H9 (cell line): Measurements from ENCODE around the gene NOP53. TPM values are rescaled to one million over a fixed set of nuclear protein-coding genes. Genes with fewer than 3 reads are reported as not detected.
"Not testable (repeated sequence)": the region's sequence is repeated elsewhere in the genome, so short reads cannot be mapped to it uniquely, and the experiment has no call there.

Experiments used
- DNase-seq: peaks from one replicate; pipeline ENCODE4 v3.0.0-alpha.2; 2017
- H2AFZ ChIP-seq: one replicate; pipeline ENCODE4 v1.6.1; 2013; ENCODE audit warnings: mild to moderate bottlenecking, low read length, control low read depth, moderate library complexity
- H2AK5ac ChIP-seq: 2 replicates; pipeline ENCODE4 v1.6.1; 2013; ENCODE audit warnings: low read length, control low read depth, mixed read lengths; ENCODE audit not compliant: insufficient read length
- H2BK120ac ChIP-seq: one replicate; pipeline ENCODE4 v1.6.1; 2013; ENCODE audit warnings: low read depth, mild to moderate bottlenecking, low read length, control low read depth, inconsistent platforms; ENCODE audit not compliant: poor library complexity, severe bottlenecking
- H2BK12ac ChIP-seq: 2 replicates; pipeline ENCODE4 v1.6.1; 2013; ENCODE audit warnings: low read length, control low read depth, mixed read lengths, low read depth; ENCODE audit not compliant: insufficient read length
- H2BK15ac ChIP-seq: 2 replicates; pipeline ENCODE4 v1.6.1; 2013; ENCODE audit warnings: low read depth, low read length, control low read depth
- H2BK20ac ChIP-seq: one replicate; pipeline ENCODE4 v1.6.1; 2013; ENCODE audit warnings: low read depth, mild to moderate bottlenecking, low read length, control low read depth, inconsistent platforms; ENCODE audit not compliant: poor library complexity, severe bottlenecking
- H2BK5ac ChIP-seq: 2 replicates; pipeline ENCODE4 v1.6.1; 2013; ENCODE audit warnings: low read length, control low read depth, mixed read lengths; ENCODE audit not compliant: insufficient read length
- H3K14ac ChIP-seq: 2 replicates; pipeline ENCODE4 v1.6.1; 2013; ENCODE audit warnings: low read length, control low read depth; ENCODE audit not compliant: insufficient read depth
- H3K18ac ChIP-seq: 2 replicates; pipeline ENCODE4 v1.6.1; 2013; ENCODE audit warnings: low read depth, mild to moderate bottlenecking, mixed read lengths, low read length, control low read depth; ENCODE audit not compliant: insufficient read length
- H3K23ac ChIP-seq: 2 replicates; pipeline ENCODE4 v1.6.1; 2013; ENCODE audit warnings: low read length, control low read depth, mixed read lengths, low read depth; ENCODE audit not compliant: insufficient read length
- H3K23me2 ChIP-seq: 2 replicates; pipeline ENCODE4 v1.6.1; 2013; ENCODE audit warnings: low read depth, mild to moderate bottlenecking, mixed read lengths, low read length, control low read depth; ENCODE audit not compliant: insufficient read length, poor library complexity, severe bottlenecking
- H3K27ac ChIP-seq: 2 replicates; pipeline ENCODE4 v1.5.1; 2013; ENCODE audit warnings: low read length, control low read depth, mixed read lengths, low read depth; ENCODE audit not compliant: insufficient read length
- H3K27me3 ChIP-seq: 2 replicates; pipeline ENCODE4 v1.6.1; 2013; ENCODE audit warnings: low read length, control low read depth, inconsistent platforms; ENCODE audit not compliant: insufficient read depth
- H3K4ac ChIP-seq: 2 replicates; pipeline ENCODE4 v1.6.1; 2013; ENCODE audit warnings: low read depth, mild to moderate bottlenecking, control low read depth, inconsistent platforms, low read length, moderate library complexity
- H3K4me1 ChIP-seq: 2 replicates; pipeline ENCODE4 v1.6.1; 2013; ENCODE audit warnings: low read length, control low read depth, inconsistent platforms; ENCODE audit not compliant: insufficient read depth
- H3K4me2 ChIP-seq: 2 replicates; pipeline ENCODE4 v1.6.1; 2013; ENCODE audit warnings: low read length, control low read depth, mixed read lengths; ENCODE audit not compliant: insufficient read length, insufficient read depth
- H3K56ac ChIP-seq: 2 replicates; pipeline ENCODE4 v1.6.1; 2013; ENCODE audit warnings: low read depth, mild to moderate bottlenecking, mixed read lengths, low read length, control low read depth; ENCODE audit not compliant: insufficient read length
- H3K79me1 ChIP-seq: 2 replicates; pipeline ENCODE4 v1.6.1; 2013; ENCODE audit warnings: low read depth, mild to moderate bottlenecking, moderate library complexity, low read length, control low read depth, inconsistent platforms; ENCODE audit not compliant: insufficient read depth, poor library complexity, severe bottlenecking
- H3K79me2 ChIP-seq: 2 replicates; pipeline ENCODE4 v1.6.1; 2013; ENCODE audit warnings: low read length, control low read depth, inconsistent platforms; ENCODE audit not compliant: insufficient read depth
- H3K9ac ChIP-seq: 2 replicates; pipeline ENCODE4 v1.6.1; 2013; ENCODE audit warnings: low read length, control low read depth, mixed read lengths; ENCODE audit not compliant: insufficient read length; ENCODE audit errors: extremely low read depth
- H3K9me3 ChIP-seq: one replicate; pipeline ENCODE4 v1.6.1; 2013; ENCODE audit warnings: low read depth, low read length, inconsistent platforms; ENCODE audit not compliant: control insufficient read depth
- H3T11ph ChIP-seq: one replicate; pipeline ENCODE4 v1.6.1; 2013; ENCODE audit warnings: mild to moderate bottlenecking, low read length, control low read depth, inconsistent platforms
- H4K20me1 ChIP-seq: one replicate; pipeline ENCODE4 v1.6.1; 2013; ENCODE audit not compliant: control insufficient read depth, insufficient read length, insufficient read depth
- H4K5ac ChIP-seq: 2 replicates; pipeline ENCODE4 v1.6.1; 2013; ENCODE audit warnings: low read depth, mild to moderate bottlenecking, mixed read lengths, low read length, control low read depth; ENCODE audit not compliant: insufficient read length
- H4K8ac ChIP-seq: replicated peaks from 2 replicates; pipeline ENCODE4 v1.6.1; 2013; ENCODE audit warnings: low read length, control low read depth, mixed read lengths, low read depth; ENCODE audit not compliant: insufficient read length
- H4K91ac ChIP-seq: 2 replicates; pipeline ENCODE4 v1.6.1; 2013; ENCODE audit warnings: low read depth, mild to moderate bottlenecking, moderate library complexity, mixed read lengths, low read length, control low read depth; ENCODE audit not compliant: insufficient read length
- H3K27ac Mint-ChIP-seq, 3 experiments: 2 replicates in 2 of 3; 3 replicates in 1 of 3; pipeline ENCODE4 v1.8.0; 2020 to 2021; ENCODE audit warnings: mixed read lengths in 3 of 3, mild to moderate bottlenecking in 1 of 3, moderate library complexity in 1 of 3
- H3K27me3 Mint-ChIP-seq: 2 replicates; pipeline ENCODE4 v1.8.0; 2021; ENCODE audit warnings: low read depth, mild to moderate bottlenecking, moderate library complexity, mixed read lengths
- H3K36me3 Mint-ChIP-seq, 3 experiments: 2 replicates in 2 of 3; 3 replicates in 1 of 3; pipeline ENCODE4 v1.8.0; 2020 to 2021; ENCODE audit warnings: low read depth in 3 of 3, mixed read lengths in 3 of 3; ENCODE audit not compliant: insufficient read depth in 1 of 3
- H3K4me1 Mint-ChIP-seq, 2 experiments: 2 replicates each; pipeline ENCODE4 v1.8.0; 2020; ENCODE audit warnings: mixed read lengths in 2 of 2
- H3K4me3 Mint-ChIP-seq, 2 experiments: 2 replicates in 1 of 2; 3 replicates in 1 of 2; pipeline ENCODE4 v1.8.0; 2020 to 2021; ENCODE audit warnings: mild to moderate bottlenecking in 2 of 2, mixed read lengths in 2 of 2, moderate library complexity in 1 of 2
- H3K9me3 Mint-ChIP-seq, 2 experiments: 2 replicates in 1 of 2; 3 replicates in 1 of 2; pipeline ENCODE4 v1.8.0; 2020; ENCODE audit warnings: mild to moderate bottlenecking in 2 of 2, mixed read lengths in 2 of 2, moderate library complexity in 1 of 2
- CTCF ChIP-seq: fragments of 200-600 bp; sonication (generic); conservative IDR thresholded peaks from 3 replicates; pipeline ENCODE4 v1.8.0; 2021; ENCODE audit warnings: antibody characterized with exemption, mild to moderate bottlenecking
- WGBS: extraction: QIAGEN DNeasy Blood & Tissue Kit; methylation state at CpG from one replicate; pipeline ENCODE4 v1.1.7; 2013; ENCODE audit warnings: missing lambda C conversion rate, low lambda C conversion rate, mixed read lengths; ENCODE audit not compliant: insufficient read length; ENCODE audit errors: extremely low coverage; 5-methylcytosine and 5-hydroxymethylcytosine counted together
- total RNA-seq: library from RNA; stranded (reverse); gene quantifications from 2 replicates; pipeline ENCODE4 v1.2.1, GENCODE V29; 2021

NOP53 gene
- total RNA-seq, 1 experiment from 2014 or later = 325 TPM

- Histone ChIP-seq H2BK5ac (no peak overlapping the region), H3K56ac (no peak overlapping the region), H4K20me1 (no peaks in the 10 kb centered on the region), H3T11ph (no peak overlapping the region), H4K8ac (no peak overlapping the region), H4K5ac (no peak overlapping the region), H2BK120ac (no peak overlapping the region), H2BK20ac (no peak overlapping the region), H3K18ac (no peak overlapping the region), H3K27ac (no peak overlapping the region), H2BK12ac (no peak overlapping the region), H3K27me3 (no peaks in the 10 kb centered on the region), H3K9me3 (no peaks in the 10 kb centered on the region), H3K23me2 (no peaks in the 10 kb centered on the region), H3K14ac (no peak overlapping the region), H2AK5ac (no peak overlapping the region), H3K79me2 (no peaks in the 10 kb centered on the region), H3K23ac (no peak overlapping the region), H2AFZ (no peak overlapping the region), H3K79me1 (no peaks in the 10 kb centered on the region), H2BK15ac (no peak overlapping the region), H3K9ac (no peak overlapping the region), H4K91ac (no peak overlapping the region), H3K4me1 (no peaks in the 10 kb centered on the region), H3K4ac (no peak overlapping the region; the same call in 1 of the 2 replicates), H3K4me2 (no peak overlapping the region)
- TF ChIP-seq CTCF = no peak
- peaks cover 5 to 7% (median 5%) of the 10 kb centered on the region in 3 experiments; a peak in 3 of 7 replicates for H3K36me3 Mint-ChIP-seq
- H3K4me1 Mint-ChIP-seq = peaks cover 2 to 4% of the 10 kb centered on the region in 2 experiments; a peak in 1 of 4 replicates
- no peak overlapping the region for H3K4me3 Mint-ChIP-seq
- DNase-seq = no peak
- peaks cover 5 to 10% of the 10 kb centered on the region in 2 experiments; a peak in 4 of 5 replicates for H3K9me3 Mint-ChIP-seq
- H3K27me3 Mint-ChIP-seq = peaks cover 2% of the 10 kb centered on the region; the same call in 1 of the 2 replicates
- WGBS = no CpG with 5 or more reads among the region's 25 CpGs
- no peak overlapping the region for H3K27ac Mint-ChIP-seq
These were observed 57.2 kb downstream of the NOP53 start for GRCh38 chr19:47802521-47803043.

- H3K23ac ChIP-seq, H2BK15ac ChIP-seq, H3K23me2 ChIP-seq, H3K18ac ChIP-seq, H2BK120ac ChIP-seq, H3K27ac ChIP-seq, H3K79me2 ChIP-seq, H3K4me3 Mint-ChIP-seq, H3K56ac ChIP-seq, H4K8ac ChIP-seq, H3K4me2 ChIP-seq, H4K20me1 ChIP-seq, H3K27me3 ChIP-seq, H3K4me1 Mint-ChIP-seq, H2BK12ac ChIP-seq, H3K36me3 Mint-ChIP-seq, H2AFZ ChIP-seq, H3K9me3 Mint-ChIP-seq, H3K27ac Mint-ChIP-seq, H3K4me1 ChIP-seq, H3K9me3 ChIP-seq, DNase-seq, H3K14ac ChIP-seq, H2BK5ac ChIP-seq, H3K4ac ChIP-seq, H3K27me3 Mint-ChIP-seq, H3T11ph ChIP-seq, H3K9ac ChIP-seq, H2BK20ac ChIP-seq, H4K91ac ChIP-seq, H3K79me1 ChIP-seq, H4K5ac ChIP-seq, H2AK5ac ChIP-seq: not testable (repeated sequence)
- no CpG with 5 or more reads among the region's 21 CpGs for WGBS
These were observed 57.8 kb downstream of the NOP53 start for GRCh38 chr19:47803148-47803547.
